Measurements from ENCODE around the gene OLFM4. TPM values are rescaled to one million over a fixed set of nuclear protein-coding genes. Genes with fewer than 3 reads are reported as not detected.
"Not testable (repeated sequence)": the region's sequence is repeated elsewhere in the genome, so short reads cannot be mapped to it uniquely, and the experiment has no call there.

The OLFM4 gene
- total RNA-seq, 1 experiment from 2014 or later: not detected

GRCh38 chr13:53005626-53006025 is 23.0 kb upstream of the OLFM4 start:
- no peaks in the 10 kb centered on the region for H3K27me3 ChIP-seq (ENCODE audit: control insufficient read depth, insufficient read depth, low read length)
- no peak for DNase-seq
- no peak overlapping the region for H3K4me3 ChIP-seq (ENCODE audit: insufficient read depth, low read depth, low read length)
- H3K36me3 ChIP-seq (replicated peaks; ENCODE audit: control insufficient read depth, insufficient read depth, low read length): no peaks in the 10 kb centered on the region

GRCh38 chr13:53007872-53008271 is 20.7 kb upstream of the OLFM4 start:
- Histone ChIP-seq H3K36me3 (replicated peaks; ENCODE audit: control insufficient read depth, insufficient read depth, low read length) (no peaks in the 10 kb centered on the region), H3K27me3 (ENCODE audit: control insufficient read depth, insufficient read depth, low read length) (no peaks in the 10 kb centered on the region), H3K4me3 (ENCODE audit: insufficient read depth, low read depth, low read length) (no peak overlapping the region)
- no peak for DNase-seq

DNA sequence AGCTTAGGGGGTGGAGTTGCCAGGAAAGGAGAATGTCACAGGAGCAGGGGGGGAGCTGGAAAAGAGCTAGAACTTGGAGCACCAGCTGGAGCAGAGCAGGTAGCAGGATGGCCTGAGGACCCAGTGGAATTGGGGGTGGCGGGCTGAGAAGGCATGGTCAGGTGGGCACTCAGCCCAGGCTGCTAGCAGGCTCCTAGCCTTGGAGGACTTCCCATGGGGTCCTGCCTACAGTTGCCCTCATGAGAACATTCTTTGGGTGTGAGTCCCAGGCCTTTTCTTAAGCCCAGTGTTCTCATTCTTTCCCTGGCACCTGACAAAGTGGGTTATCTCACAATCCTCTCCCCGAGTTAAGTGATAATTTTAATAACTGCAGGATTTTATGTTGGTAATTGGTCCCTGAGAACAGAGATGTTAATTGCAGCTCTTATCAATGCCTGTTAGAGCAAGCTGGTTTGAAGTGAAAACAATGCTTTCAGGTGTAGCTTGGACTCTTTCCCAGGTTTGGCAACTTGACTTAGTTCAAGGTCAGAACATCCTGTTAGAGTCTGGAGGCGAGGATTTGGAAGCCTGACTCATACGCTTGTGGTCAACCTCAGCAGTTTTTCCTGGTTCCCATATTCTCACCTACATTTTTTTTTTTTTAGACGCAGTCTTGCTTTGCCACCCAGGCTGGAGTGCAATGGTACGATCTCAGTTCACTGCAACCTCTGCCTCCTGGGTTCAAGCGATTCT is 18.1 kb upstream of the OLFM4 start:
- Histone ChIP-seq H3K4me3 (ENCODE audit: insufficient read depth, low read depth, low read length) (no peak overlapping the region), H3K27me3 (ENCODE audit: control insufficient read depth, insufficient read depth, low read length) (no peaks in the 10 kb centered on the region), H3K36me3 (replicated peaks; ENCODE audit: control insufficient read depth, insufficient read depth, low read length) (no peaks in the 10 kb centered on the region)
- no peak for DNase-seq

DNA sequence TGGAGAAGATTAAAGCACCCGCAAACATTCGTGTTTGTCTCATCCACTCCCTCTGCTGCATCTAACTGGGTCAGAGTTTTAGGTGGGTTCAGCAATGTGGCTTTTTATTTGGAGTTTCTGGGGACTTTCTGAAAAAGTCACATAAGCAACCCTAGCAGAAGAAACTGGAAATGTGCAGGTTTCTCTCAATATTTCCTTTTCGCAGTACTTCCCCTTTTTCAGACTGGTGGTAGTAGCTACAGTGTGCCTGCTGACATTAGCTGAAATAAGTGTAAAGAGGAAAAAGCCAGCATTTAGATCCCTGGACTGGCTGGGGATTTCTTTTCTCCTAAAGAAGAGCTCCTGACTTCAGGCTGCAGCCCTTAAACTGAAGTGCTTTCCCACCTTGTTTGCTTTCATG is 15.9 kb upstream of the OLFM4 start:
- Histone ChIP-seq H3K4me3 (ENCODE audit: insufficient read depth, low read depth, low read length) (no peak overlapping the region), H3K27me3 (ENCODE audit: control insufficient read depth, insufficient read depth, low read length) (no peaks in the 10 kb centered on the region), H3K36me3 (replicated peaks; ENCODE audit: control insufficient read depth, insufficient read depth, low read length) (no peaks in the 10 kb centered on the region)
- DNase-seq: no peak

- H3K27me3 ChIP-seq (ENCODE audit: control insufficient read depth, insufficient read depth, low read length): no peaks in the 10 kb centered on the region
Measured at GRCh38 chr13:53013113-53013512, 15.5 kb upstream of the OLFM4 start.

GRCh38 chr13:53014018-53014417 is 14.6 kb upstream of the OLFM4 start:
- DNase-seq; H3K27me3 ChIP-seq (ENCODE audit: control insufficient read depth, insufficient read depth, low read length); H3K36me3 ChIP-seq (replicated peaks; ENCODE audit: control insufficient read depth, insufficient read depth, low read length); H3K4me3 ChIP-seq (ENCODE audit: insufficient read depth, low read depth, low read length): not testable (repeated sequence)

More at GRCh38 chr13:53013113-53013512, 15.5 kb upstream of the OLFM4 start:
- no peak overlapping the region for H3K4me3 ChIP-seq (ENCODE audit: insufficient read depth, low read depth, low read length)
- DNase-seq: no peak
- no peaks in the 10 kb centered on the region for H3K36me3 ChIP-seq (replicated peaks; ENCODE audit: control insufficient read depth, insufficient read depth, low read length)

GRCh38 chr13:53014495-53015443 is 13.8 kb upstream of the OLFM4 start:
- no peaks in the 10 kb centered on the region for H3K36me3 ChIP-seq (replicated peaks; ENCODE audit: control insufficient read depth, insufficient read depth, low read length)
- DNase-seq: no peak
- no peak overlapping the region for H3K4me3 ChIP-seq (ENCODE audit: insufficient read depth, low read depth, low read length)
- H3K27me3 ChIP-seq (ENCODE audit: control insufficient read depth, insufficient read depth, low read length): no peaks in the 10 kb centered on the region; the same call in 1 of the 2 replicates

GRCh38 chr13:53015971-53016370 is 12.6 kb upstream of the OLFM4 start:
- Histone ChIP-seq H3K4me3 (ENCODE audit: insufficient read depth, low read depth, low read length) (no peak overlapping the region), H3K27me3 (ENCODE audit: control insufficient read depth, insufficient read depth, low read length) (no peaks in the 10 kb centered on the region; the same call in 1 of the 2 replicates), H3K36me3 (replicated peaks; ENCODE audit: control insufficient read depth, insufficient read depth, low read length) (no peaks in the 10 kb centered on the region)
- DNase-seq: no peak

DNA sequence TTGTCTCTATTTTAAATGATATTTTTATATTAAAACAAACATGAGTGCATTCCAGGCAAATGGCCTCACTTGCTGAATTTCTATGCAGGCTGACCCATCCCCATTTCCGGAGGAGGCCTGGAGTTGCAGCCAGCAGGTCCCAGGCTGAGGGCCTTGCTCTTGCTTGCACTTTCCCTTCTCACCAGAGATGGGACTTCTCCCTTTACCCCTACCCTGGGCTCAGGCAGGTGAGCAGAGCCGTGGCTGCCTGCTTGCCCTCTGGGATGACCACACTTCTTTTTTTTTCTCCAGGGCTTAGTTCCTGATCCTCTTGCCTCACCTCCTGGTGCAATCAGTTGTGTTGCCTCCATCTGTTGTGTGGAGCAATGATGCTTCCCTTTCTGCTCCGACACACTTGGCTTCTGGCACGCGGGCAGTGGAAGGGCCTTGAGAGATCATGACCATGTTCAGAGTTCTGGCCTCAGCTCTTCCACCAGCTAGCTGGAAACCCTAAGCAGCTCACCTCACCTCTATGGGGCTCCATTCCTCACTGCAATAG is 11.1 kb upstream of the OLFM4 start:
- Histone ChIP-seq H3K36me3 (replicated peaks; ENCODE audit: control insufficient read depth, insufficient read depth, low read length) (no peaks in the 10 kb centered on the region), H3K4me3 (ENCODE audit: insufficient read depth, low read depth, low read length) (no peak overlapping the region), H3K27me3 (ENCODE audit: control insufficient read depth, insufficient read depth, low read length) (no peaks in the 10 kb centered on the region; the same call in 1 of the 2 replicates)
- no peak for DNase-seq

DNA sequence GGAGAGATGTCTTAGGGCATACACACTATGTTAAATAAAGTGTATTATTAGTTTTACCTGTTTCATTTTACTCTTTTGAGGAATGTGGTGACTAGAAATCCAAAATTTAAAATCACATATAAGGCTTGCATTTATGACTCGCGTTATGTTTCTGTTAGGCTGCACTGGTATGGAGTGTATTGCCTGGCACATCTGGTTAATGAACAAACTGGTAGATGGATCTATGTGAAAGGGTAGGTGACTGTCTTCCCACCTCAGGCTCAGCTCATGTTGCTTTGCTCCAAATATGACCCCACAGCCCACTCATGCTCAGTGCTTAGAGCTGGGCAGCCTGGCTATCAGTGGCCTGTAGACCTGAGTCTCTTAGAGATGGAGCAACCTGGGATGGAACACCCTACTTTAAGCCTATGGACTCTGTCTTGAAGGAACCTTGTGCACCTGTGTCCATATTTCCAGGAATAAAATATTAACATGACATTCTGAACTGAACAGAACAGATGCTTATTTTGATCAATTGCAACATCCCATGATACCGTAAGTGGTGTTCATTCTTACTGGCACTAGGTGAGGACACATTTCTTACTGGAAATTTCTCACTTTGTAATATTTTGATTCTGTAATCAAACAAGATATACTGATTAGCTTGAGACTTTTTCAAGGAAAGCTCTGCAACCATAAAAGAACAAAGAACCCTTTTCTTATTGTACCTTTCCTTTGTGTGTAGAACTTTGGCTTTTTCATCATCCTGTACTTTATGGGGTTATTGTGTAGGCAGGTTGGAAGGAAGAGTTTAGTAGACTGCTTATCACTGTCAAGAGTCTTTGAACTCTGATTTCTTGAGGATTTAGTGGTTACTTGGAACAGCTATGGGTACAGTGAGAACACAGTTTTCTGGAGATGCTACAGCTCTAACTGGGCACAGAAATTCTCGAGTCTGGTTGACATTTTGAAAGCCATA is 9.6 kb upstream of the OLFM4 start:
- DNase-seq: no peak
- H3K4me3 ChIP-seq (ENCODE audit: insufficient read depth, low read depth, low read length): no peak overlapping the region
- no peaks in the 10 kb centered on the region; the same call in 1 of the 2 replicates for H3K27me3 ChIP-seq (ENCODE audit: control insufficient read depth, insufficient read depth, low read length)
- no peaks in the 10 kb centered on the region for H3K36me3 ChIP-seq (replicated peaks; ENCODE audit: control insufficient read depth, insufficient read depth, low read length)

DNA sequence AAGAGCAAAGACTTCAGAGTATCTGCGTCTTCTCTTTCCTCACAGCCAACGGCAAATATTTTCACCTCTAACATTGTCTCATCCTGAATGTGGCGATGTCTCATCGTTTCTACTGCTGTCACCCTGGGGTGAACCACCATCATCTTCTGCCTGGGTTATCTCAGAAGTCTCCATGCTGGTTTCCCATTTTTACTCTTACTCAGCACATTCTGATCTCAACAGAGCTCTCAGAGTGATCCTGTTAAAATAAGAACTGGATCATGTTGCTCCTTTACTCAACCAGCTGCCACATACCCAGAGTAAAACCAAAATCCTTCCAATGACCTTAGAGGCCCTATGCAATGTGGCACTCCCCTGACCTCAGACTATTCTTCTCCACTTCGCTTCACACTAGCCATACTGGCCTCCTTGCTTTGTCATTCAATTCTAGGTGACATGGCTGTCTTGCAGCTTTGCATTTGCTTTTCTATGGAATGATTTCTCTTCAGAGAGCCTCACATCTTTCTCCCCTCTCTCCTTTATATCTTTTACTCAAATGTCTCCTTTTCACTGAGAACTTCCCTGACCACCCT is 7.8 kb upstream of the OLFM4 start:
- no peak overlapping the region for H3K4me3 ChIP-seq (ENCODE audit: insufficient read depth, low read depth, low read length)
- no peaks in the 10 kb centered on the region; the same call in 1 of the 2 replicates for H3K27me3 ChIP-seq (ENCODE audit: control insufficient read depth, insufficient read depth, low read length)
- no peak for DNase-seq
- H3K36me3 ChIP-seq (replicated peaks; ENCODE audit: control insufficient read depth, insufficient read depth, low read length): no peaks in the 10 kb centered on the region

GRCh38 chr13:53023246-53023645 is 5.4 kb upstream of the OLFM4 start:
- no peaks in the 10 kb centered on the region; the same call in 1 of the 2 replicates for H3K27me3 ChIP-seq (ENCODE audit: control insufficient read depth, insufficient read depth, low read length)
- H3K4me3 ChIP-seq (ENCODE audit: insufficient read depth, low read depth, low read length): no peak overlapping the region
- DNase-seq: no peak
- H3K36me3 ChIP-seq (replicated peaks; ENCODE audit: control insufficient read depth, insufficient read depth, low read length): no peaks in the 10 kb centered on the region

- Histone ChIP-seq H3K4me3 (ENCODE audit: insufficient read depth, low read depth, low read length) (no peak overlapping the region), H3K27me3 (ENCODE audit: control insufficient read depth, insufficient read depth, low read length) (no peaks in the 10 kb centered on the region; the same call in 1 of the 2 replicates), H3K36me3 (replicated peaks; ENCODE audit: control insufficient read depth, insufficient read depth, low read length) (no peaks in the 10 kb centered on the region)
- DNase-seq: no peak
Measured at GRCh38 chr13:53028063-53028462, 550 bp upstream of the OLFM4 start.
